Measurements from ENCODE around the gene MAP4K1. TPM values are rescaled to one million over a fixed set of nuclear protein-coding genes. Genes with fewer than 3 reads are reported as not detected.

MAP4K1 gene
- polyA plus RNA-seq, 2 of the 4 experiments (the other 2 are of a cell fraction) = 1.2 to 2.6 TPM

- H3K4me3 ChIP-seq = no peak overlapping the region
- WGBS (ENCODE audit: missing lambda C conversion rate) = 35% methylated on average over 4 of the region's 4 CpGs
- TF ChIP-seq HOXB13 (CRISPR knock-in tag; IDR thresholded peaks at IDR 0.05; ENCODE audit: low read depth) (no peak), CHD4 (IDR thresholded peaks at IDR 0.05; ENCODE audit: borderline replicate concordance) (no peak), NR3C1 (IDR thresholded peaks at IDR 0.05) (no peak), POLR2A (IDR thresholded peaks at IDR 0.05; ENCODE audit: low read length) (no peak), MAFK (IDR thresholded peaks at IDR 0.05; ENCODE audit: partially characterized antibody) (no peak), EHF (CRISPR knock-in tag; IDR thresholded peaks at IDR 0.05) (no peak)
- H3K4me1 ChIP-seq = peaks cover 14% of the 10 kb centered on the region
- FAIRE-seq (peak; percentile 61), DNase-seq (ENCODE audit: low read depth in 1 of 2, low spot score in 1 of 2) (no peak), ATAC-seq (no peak)
- CTCF ChIA-PET = interaction anchor here (0.7 to 4.2 kb wide), 3 partner anchors 11 to 37 kb away, joined by 3 to 94 read pairs (median 4); no protein-coding TSS in a partner anchor
- no peak overlapping the region for H3K4me2 ChIP-seq
- H3K27ac ChIP-seq = no peak overlapping the region
- peaks cover 25% of the 10 kb centered on the region for H3K9me3 ChIP-seq
- POLR2A ChIA-PET = no interaction called here
Observed at GRCh38 chr19:38542040-38542439, 75.7 kb downstream of the MAP4K1 start.

GRCh38 chr19:38539751-38540150 is 78.0 kb downstream of the MAP4K1 start:
- FAIRE-seq = no peak
- TF ChIP-seq POLR2AphosphoS2 (conservative IDR thresholded peaks at IDR 0.05; ENCODE audit: low read length) (no peak), RCOR1 (IDR thresholded peaks at IDR 0.05; ENCODE audit: low read depth, low read length) (no peak), MYC (IDR thresholded peaks at IDR 0.05; ENCODE audit: borderline replicate concordance, low read length) (no peak), FOSL2 (IDR thresholded peaks at IDR 0.05) (no peak), FOSL2 (CRISPR knock-in tag; IDR thresholded peaks at IDR 0.05) (no peak), ZSCAN20 (CRISPR knock-in tag; IDR thresholded peaks at IDR 0.05) (no peak), EHF (CRISPR knock-in tag; IDR thresholded peaks at IDR 0.05) (no peak), HOXB5 (CRISPR knock-in tag; IDR thresholded peaks at IDR 0.05) (no peak), JUNB (IDR thresholded peaks at IDR 0.05) (no peak), REST (IDR thresholded peaks at IDR 0.05) (no peak), RARB (CRISPR knock-in tag; IDR thresholded peaks at IDR 0.05) (no peak), TP53 (CRISPR knock-in tag; IDR thresholded peaks at IDR 0.05) (no peak), FOXS1 (CRISPR knock-in tag; IDR thresholded peaks at IDR 0.05) (no peak), KDM1A (IDR thresholded peaks at IDR 0.05; ENCODE audit: low read depth) (no peak), HMGXB4 (CRISPR knock-in tag; IDR thresholded peaks at IDR 0.05; ENCODE audit: borderline replicate concordance) (no peak), PHF8 (IDR thresholded peaks at IDR 0.05; ENCODE audit: borderline replicate concordance, low read depth) (no peak), HDAC2 (IDR thresholded peaks at IDR 0.05) (no peak), RAD21 (conservative IDR thresholded peaks at IDR 0.05 in 1 of 2, IDR thresholded peaks at IDR 0.05 in 1 of 2) (no peak), KDM5A (IDR thresholded peaks at IDR 0.05) (no peak)
- 4% methylated on average over 1 of the region's 1 CpG for WGBS (ENCODE audit: missing lambda C conversion rate)

More at GRCh38 chr19:38539751-38540150, 78.0 kb downstream of the MAP4K1 start:
- ChIA-PET POLR2A (no interaction called here), CTCF (no interaction called here)
- Histone ChIP-seq H3K4me3 (no peak overlapping the region), H3K27ac (no peak overlapping the region), H3K9me3 (peaks cover 48% of the 10 kb centered on the region), H3K4me2 (no peak overlapping the region), H3K4me1 (peaks cover 11% of the 10 kb centered on the region)
- ATAC-seq (no peak), DNase-seq (ENCODE audit: low read depth in 1 of 2, low spot score in 1 of 2) (no peak)
